Endothelial cell of umbilical vein (primary cell): Measurements from ENCODE around the gene SP8. TPM values are rescaled to one million over a fixed set of nuclear protein-coding genes. Genes with fewer than 3 reads are reported as not detected.

Experiments
- BruUV-seq: library from RNA; stranded (reverse); fragments of 400-500 nt; replicated peaks from 2 replicates; lab custom pipeline; 2021; lab: Mats Ljungman, UMichigan
- CTCF ChIA-PET: fragments of 300-600, 350-600 bp; sonication (Branson Sonifier 250); formaldehyde crosslinking; loops from one replicate; lab custom pipeline; 2021; ENCODE audit warnings: antibody characterized with exemption, inconsistent platforms; lab: Charles Lee
- POLR2A ChIA-PET: fragments of 300-600, 350-600 bp; sonication (Branson Sonifier 250); formaldehyde crosslinking; loops from one replicate; lab custom pipeline; 2021; ENCODE audit warnings: antibody characterized with exemption, inconsistent platforms; lab: Charles Lee
- DNase-seq: peaks from one replicate; pipeline ENCODE4 v3.0.0-alpha.2; 2011; ENCODE audit warnings: low read depth, low spot score
- FAIRE-seq: peaks from 2 replicates; lab custom pipeline; 2011; peaks lifted over from hg19 to GRCh38; lab: Jason Lieb, UNC
- H2AFZ ChIP-seq: 2 replicates; pipeline ENCODE4 v1.6.0; 2012; ENCODE audit warnings: low read depth, low read length, control low read depth, inconsistent platforms
- H3K27ac ChIP-seq: 2 replicates; pipeline ENCODE4 v1.5.1; 2011; ENCODE audit warnings: low read depth, mild to moderate bottlenecking, control low read depth, low read length, moderate library complexity; ENCODE audit not compliant: insufficient read depth
- H3K27me3 ChIP-seq, 2 experiments: 2 replicates each; pipeline versions ENCODE4 v1.6.0 to v1.6.1; 2011; ENCODE audit warnings: low read length in 2 of 2, mixed read lengths in 1 of 2; ENCODE audit not compliant: control insufficient read depth in 2 of 2, insufficient read depth in 2 of 2
- H3K36me3 ChIP-seq, 2 experiments: 2 replicates in 1 of 2; 3 replicates in 1 of 2; pipeline ENCODE4 v1.5.1; 2011; ENCODE audit warnings: low read length in 2 of 2, mild to moderate bottlenecking in 1 of 2, moderate library complexity in 1 of 2; ENCODE audit not compliant: control insufficient read depth in 2 of 2, insufficient read depth in 2 of 2; ENCODE audit errors: extremely low read depth in 1 of 2
- H3K4me1 ChIP-seq: 3 replicates; pipeline ENCODE4 v1.5.1; 2011; ENCODE audit warnings: mild to moderate bottlenecking, low read length; ENCODE audit not compliant: control insufficient read depth, insufficient read depth; ENCODE audit errors: extremely low read depth
- H3K4me2 ChIP-seq: 2 replicates; pipeline ENCODE4 v1.6.1; 2011; ENCODE audit warnings: low read length, control low read depth, mixed read lengths; ENCODE audit not compliant: insufficient read depth
- H3K4me3 ChIP-seq, 3 experiments: fragments of 200-600 bp in 1 of 3; sonication (generic), shearing (Covaris generic) in 1 of 3; replicated peaks in 1 of 3; 2 replicates each; pipeline ENCODE4 v1.5.1; 2011 to 2016; ENCODE audit warnings: control low read depth in 3 of 3, low read length in 3 of 3, mild to moderate bottlenecking in 2 of 3, inconsistent platforms in 1 of 3, low read depth in 1 of 3, moderate library complexity in 1 of 3; ENCODE audit not compliant: insufficient read depth in 1 of 3
- H3K79me2 ChIP-seq: 2 replicates; pipeline ENCODE4 v1.6.0; 2012; ENCODE audit warnings: low read length, inconsistent platforms; ENCODE audit not compliant: control insufficient read depth, insufficient read depth
- H3K9ac ChIP-seq: replicated peaks from 2 replicates; pipeline ENCODE3; 2011; ENCODE audit warnings: low read length, control low read depth; ENCODE audit not compliant: insufficient read depth; ENCODE audit errors: extremely low read depth
- H3K9me1 ChIP-seq: replicated peaks from 3 replicates; pipeline ENCODE4 v1.6.0; 2011; ENCODE audit warnings: mild to moderate bottlenecking, low read length; ENCODE audit not compliant: control insufficient read depth, insufficient read depth; ENCODE audit errors: extremely low read depth
- H3K9me3 ChIP-seq: replicated peaks from 2 replicates; pipeline ENCODE4 v1.5.1; 2012; ENCODE audit warnings: low read length, inconsistent platforms; ENCODE audit not compliant: control insufficient read depth, insufficient read depth
- H4K20me1 ChIP-seq: replicated peaks from 2 replicates; pipeline ENCODE3; 2011; ENCODE audit warnings: mild to moderate bottlenecking, low read length; ENCODE audit not compliant: control insufficient read depth, insufficient read depth; ENCODE audit errors: extremely low read depth
- CTCF ChIP-seq, 2 donors: IDR thresholded peaks; 1 replicate in 1 of 2; 2 replicates in 1 of 2; pipeline ENCODE4 v1.5.1; 2011; ENCODE audit warnings: low read length in 2 of 2, mild to moderate bottlenecking in 2 of 2, moderate library complexity in 2 of 2, control low read depth in 1 of 2, inconsistent platforms in 1 of 2, low read depth in 1 of 2; ENCODE audit not compliant: insufficient read depth in 1 of 2; ENCODE audit errors: extremely low read depth in 1 of 2
- EZH2 ChIP-seq: IDR thresholded peaks from 2 replicates; pipeline ENCODE4 v1.6.1; 2012; ENCODE audit warnings: borderline replicate concordance, low read depth, mild to moderate bottlenecking, moderate library complexity, low read length, inconsistent platforms; ENCODE audit not compliant: severe bottlenecking
- FOS ChIP-seq: IDR thresholded peaks from 2 replicates; pipeline ENCODE4 v1.6.1; 2011; ENCODE audit warnings: mild to moderate bottlenecking, low read length, moderate library complexity, borderline replicate concordance; ENCODE audit not compliant: insufficient read depth
- GATA2 ChIP-seq: IDR thresholded peaks from 2 replicates; pipeline ENCODE4 v1.7.0; 2011; ENCODE audit warnings: low read depth, mild to moderate bottlenecking, moderate library complexity, mixed read lengths, low read length; ENCODE audit not compliant: insufficient read length, insufficient read depth
- JUN ChIP-seq: IDR thresholded peaks from 2 replicates; pipeline ENCODE4 v1.6.1; 2011; ENCODE audit warnings: borderline replicate concordance, low read depth; ENCODE audit not compliant: insufficient read length, insufficient read depth
- MAX ChIP-seq: IDR thresholded peaks from 2 replicates; pipeline ENCODE4 v1.6.1; 2011; ENCODE audit not compliant: insufficient read depth, insufficient read length
- MYC ChIP-seq: IDR thresholded peaks from one replicate; pipeline ENCODE4 v1.6.1; 2011; ENCODE audit warnings: mild to moderate bottlenecking, low read depth, low read length
- POLR2A ChIP-seq: IDR thresholded peaks from 2 replicates; pipeline ENCODE4 v1.6.1; 2012; ENCODE audit warnings: low read depth, mild to moderate bottlenecking, control low read depth, low read length
- POLR2AphosphoS5 ChIP-seq: IDR thresholded peaks from 2 replicates; pipeline ENCODE4 v1.6.1; 2012; ENCODE audit warnings: low read depth, mild to moderate bottlenecking, control low read depth, low read length, moderate library complexity; ENCODE audit not compliant: insufficient read depth
- dilution Hi-C: fragments of 300-500 bp; cut with MboI; formaldehyde crosslinking; loops from one replicate; pipeline ENCODE4 v1.15.0; 2019; ENCODE audit warnings: low sequenced_read_pairs; ENCODE audit not compliant: extremely low pct_ligation_motif_present
- intact Hi-C: fragments of 100-400 bp; cut with micrococcal nuclease; formaldehyde crosslinking; loops from one replicate; pipeline ENCODE4 v1.10.0; 2022
- polyA plus RNA-seq, 4 experiments: library from polyadenylated mRNA; depleted of rRNA in 3 of 4; stranded (reverse) in 3 of 4; unstranded in 1 of 4; fragments of >200 nt; gene quantifications; 2 replicates each; pipeline versions ENCODE4 v1.2.1 to v1.2.3, GENCODE V29; 2011 to 2012; ENCODE audit warnings: missing spikeins in 1 of 4
- total RNA-seq: library from RNA; stranded (reverse); gene quantifications from 2 replicates; pipeline ENCODE4 v1.2.3, GENCODE V29; 2021

The SP8 gene
- total and polyA plus RNA-seq, 2 donors (not counting 3 experiments of a cell fraction or from before 2014, with no cell fraction given): 0.38 to 0.92 TPM

GRCh38 chr7:20798081-20798693 is 11.5 kb upstream of the SP8 start:
- no TSS peak for BruUV-seq
- H3K9ac ChIP-seq: no peak overlapping the region

More at GRCh38 chr7:20798081-20798693, 11.5 kb upstream of the SP8 start:
- Histone ChIP-seq H3K36me3 (no peaks in the 10 kb centered on the region), H3K4me1 (peaks cover 6% of the 10 kb centered on the region), H3K79me2 (no peaks in the 10 kb centered on the region), H2AFZ (peak overlapping the region; percentile 65), H3K9me1 (no peaks in the 10 kb centered on the region), H3K27ac (no peak overlapping the region), H3K4me2 (peak overlapping the region; percentile 41), H4K20me1 (no peaks in the 10 kb centered on the region), H3K27me3 (peaks cover 53 to 70% of the 10 kb centered on the region in 2 experiments), H3K9me3 (no peaks in the 10 kb centered on the region), H3K4me3 (peak overlapping the region; percentile 28 to 39 (median 38))
- no peak for TF ChIP-seq GATA2
- TF ChIP-seq FOS: no peak
- no peak for TF ChIP-seq JUN
- no peak for TF ChIP-seq POLR2A
- no peak for TF ChIP-seq CTCF (IDR thresholded peaks at IDR 0.05; ENCODE audit: extremely low read depth in 1 of 2, insufficient read depth in 1 of 2, low read depth in 1 of 2, low read length in 2 of 2)
- no peak for TF ChIP-seq POLR2AphosphoS5
- no peak for TF ChIP-seq MAX
- no peak for TF ChIP-seq MYC
- no peak for TF ChIP-seq EZH2
- no peak for FAIRE-seq
- intact Hi-C loops (no loop called here), dilution Hi-C loops (no loop called here)
- ChIA-PET CTCF (interaction anchor here (1.1 to 1.8 kb wide), 3 partner anchors 19 to 456 kb away, joined by 3 to 6 read pairs (median 3); no protein-coding TSS in a partner anchor), POLR2A (no interaction called here)
- peak; percentile 32 for DNase-seq
